Neuronal stem cell (in vitro differentiated cells): Measurements from ENCODE around the gene KMT2C. TPM values are rescaled to one million over a fixed set of nuclear protein-coding genes. Genes with fewer than 3 reads are reported as not detected.

Source experiments
- DNase-seq: peaks from one replicate; pipeline ENCODE4 v3.0.0-alpha.2; 2013; ENCODE audit warnings: low spot score
- H2AFZ ChIP-seq: one replicate; pipeline ENCODE4 v1.6.1; 2013; ENCODE audit warnings: mild to moderate bottlenecking, low read length, inconsistent platforms
- H2AK5ac ChIP-seq: 2 replicates; pipeline ENCODE4 v1.6.1; 2013; ENCODE audit warnings: low read depth, mild to moderate bottlenecking, inconsistent platforms, low read length, moderate library complexity, mixed read lengths
- H2BK120ac ChIP-seq: 2 replicates; pipeline ENCODE4 v1.6.1; 2013; ENCODE audit warnings: low read depth, mild to moderate bottlenecking, inconsistent platforms, low read length, moderate library complexity, mixed read lengths
- H2BK12ac ChIP-seq: one replicate; pipeline ENCODE4 v1.6.1; 2013; ENCODE audit warnings: low read length, inconsistent platforms
- H2BK15ac ChIP-seq: 2 replicates; pipeline ENCODE4 v1.6.1; 2013; ENCODE audit warnings: mild to moderate bottlenecking, low read length, inconsistent platforms, mixed read lengths
- H2BK5ac ChIP-seq: one replicate; pipeline ENCODE4 v1.6.1; 2013; ENCODE audit warnings: inconsistent platforms, mild to moderate bottlenecking, low read length, moderate library complexity
- H3K14ac ChIP-seq: one replicate; pipeline ENCODE4 v1.6.1; 2013; ENCODE audit warnings: low read length, inconsistent platforms
- H3K18ac ChIP-seq: 2 replicates; pipeline ENCODE4 v1.6.1; 2013; ENCODE audit warnings: low read length, inconsistent platforms
- H3K23ac ChIP-seq: 2 replicates; pipeline ENCODE4 v1.6.1; 2013; ENCODE audit warnings: low read depth, mild to moderate bottlenecking, mixed read lengths, low read length, inconsistent platforms; ENCODE audit not compliant: poor library complexity
- H3K27ac ChIP-seq: replicated peaks from 3 replicates; pipeline ENCODE4 v1.5.1; 2013; ENCODE audit warnings: low read length, inconsistent platforms
- H3K27me3 ChIP-seq, 3 experiments: 2 replicates each; pipeline ENCODE4 v1.6.1; 2013; ENCODE audit warnings: low read length in 3 of 3, mild to moderate bottlenecking in 2 of 3, inconsistent platforms in 1 of 3, low read depth in 1 of 3, mixed read lengths in 1 of 3, moderate library complexity in 1 of 3; ENCODE audit not compliant: control insufficient read depth in 3 of 3, insufficient read depth in 3 of 3
- H3K36me3 ChIP-seq, 2 donors: replicated peaks in 1 of 2; 2 replicates each; pipeline ENCODE4 v1.6.1; 2013; ENCODE audit warnings: low read length in 2 of 2; ENCODE audit not compliant: control insufficient read depth in 2 of 2, insufficient read depth in 2 of 2
- H3K4ac ChIP-seq: 2 replicates; pipeline ENCODE4 v1.6.1; 2013; ENCODE audit warnings: inconsistent platforms, mild to moderate bottlenecking, low read length, moderate library complexity
- H3K4me1 ChIP-seq, 2 donors: 1 replicate in 1 of 2; 2 replicates in 1 of 2; pipeline ENCODE4 v1.6.1; 2013; ENCODE audit warnings: low read length in 2 of 2, low read depth in 1 of 2; ENCODE audit not compliant: control insufficient read depth in 2 of 2, insufficient read depth in 1 of 2
- H3K4me2 ChIP-seq: one replicate; pipeline ENCODE4 v1.6.1; 2013; ENCODE audit warnings: mild to moderate bottlenecking, low read length, inconsistent platforms; ENCODE audit not compliant: insufficient read depth, poor library complexity, severe bottlenecking
- H3K4me3 ChIP-seq, 2 donors: 2 replicates each; pipeline ENCODE4 v1.5.1; 2013; ENCODE audit warnings: low read length in 2 of 2, mild to moderate bottlenecking in 2 of 2, inconsistent platforms in 1 of 2, moderate library complexity in 1 of 2
- H3K79me1 ChIP-seq: one replicate; pipeline ENCODE4 v1.6.1; 2013; ENCODE audit warnings: low read depth, mild to moderate bottlenecking, inconsistent platforms, low read length, moderate library complexity
- H3K9ac ChIP-seq: one replicate; pipeline ENCODE4 v1.6.1; 2013; ENCODE audit warnings: mild to moderate bottlenecking, low read depth, low read length, inconsistent platforms; ENCODE audit not compliant: poor library complexity
- H3K9me3 ChIP-seq, 2 donors: replicated peaks in 1 of 2; 2 replicates each; pipeline versions ENCODE3 to v1.6.1; 2013; ENCODE audit warnings: low read length in 2 of 2, mild to moderate bottlenecking in 2 of 2, inconsistent platforms in 1 of 2, low read depth in 1 of 2, mixed read lengths in 1 of 2, moderate library complexity in 1 of 2; ENCODE audit not compliant: control insufficient read depth in 2 of 2, insufficient read depth in 1 of 2
- H4K8ac ChIP-seq: one replicate; pipeline ENCODE4 v1.6.1; 2013; ENCODE audit warnings: low read depth, mild to moderate bottlenecking, inconsistent platforms, low read length, moderate library complexity
- H4K91ac ChIP-seq: one replicate; pipeline ENCODE4 v1.6.1; 2013; ENCODE audit warnings: low read length, low read depth, mild to moderate bottlenecking, inconsistent platforms; ENCODE audit not compliant: poor library complexity
- WGBS, 2 donors: extraction: QIAGEN DNeasy Blood & Tissue Kit; methylation state at CpG; one replicate each; pipeline ENCODE4 v1.1.7; 2013; ENCODE audit warnings: missing lambda C conversion rate in 2 of 2, mixed read lengths in 1 of 2; ENCODE audit not compliant: insufficient read length in 2 of 2, insufficient replicate concordance in 1 of 2; ENCODE audit errors: extremely low coverage in 2 of 2; 5-methylcytosine and 5-hydroxymethylcytosine counted together
- small RNA-seq: library from polyadenylated mRNA; stranded (forward); fragments of <200 nt; extraction: miRNeasy Mini kit (QIAGEN cat#:217004); gene quantifications from one replicate; pipeline ENCODE3, GENCODE V24; 2013; ENCODE audit not compliant: insufficient read depth

The KMT2C gene

GRCh38 chr7:152085131-152085530 is 350.7 kb downstream of the KMT2C start:
- no peak overlapping the region for H4K91ac ChIP-seq
- no peak overlapping the region for H3K18ac ChIP-seq
- no peak overlapping the region for H2BK120ac ChIP-seq
- H3K4me3 ChIP-seq: no peak overlapping the region
- H2BK5ac ChIP-seq: no peak overlapping the region
- H3K4ac ChIP-seq: no peak overlapping the region
- no peak overlapping the region for H3K9ac ChIP-seq
- H3K23ac ChIP-seq: no peak overlapping the region
- no peak overlapping the region for H2AFZ ChIP-seq
- H2AK5ac ChIP-seq: no peak overlapping the region
- no peak overlapping the region for H3K4me2 ChIP-seq
- H3K36me3 ChIP-seq: no peaks in the 10 kb centered on the region
- H2BK15ac ChIP-seq: no peak overlapping the region
- no peaks in the 10 kb centered on the region for H3K27me3 ChIP-seq
- H3K79me1 ChIP-seq: no peaks in the 10 kb centered on the region
- peaks cover 0 to 1% of the 10 kb centered on the region in 2 donors for H3K4me1 ChIP-seq
- no peak for DNase-seq
- no CpG with 5 or more reads among the region's 3 CpGs for WGBS, 2 donors
- no peak overlapping the region for H4K8ac ChIP-seq
- H3K9me3 ChIP-seq: peaks cover 7 to 17% of the 10 kb centered on the region in 2 donors
- no peak overlapping the region for H3K27ac ChIP-seq
- no peak overlapping the region for H3K14ac ChIP-seq
- H2BK12ac ChIP-seq: no peak overlapping the region

Small RNAs within 50 kb of the gene (small RNA-seq; reads per million reads assigned to genes)
- not detected for gene AC104692.1
- gene AC104692.2: not detected
- gene RF00019: not detected
